Measurements from ENCODE around the gene SLC12A7.

- TF ChIP-seq CTCF (conservative IDR thresholded peaks at IDR 0.05; ENCODE audit: low read length) = no peak
- no peak for TF ChIP-seq EZH2phosphoT487 (IDR thresholded peaks at IDR 0.05; ENCODE audit: borderline replicate concordance)
These were observed 58.4 kb downstream of the SLC12A7 start for GRCh38 chr5:1053391-1054017.

Data from Loucy (cell line).